HFFc6 (cell line): ENCODE results near the gene ZNF618. TPM values are rescaled to one million over a fixed set of nuclear protein-coding genes. Genes with fewer than 3 reads are reported as not detected.

ENCODE experiments used
- DNase-seq: peaks from one replicate; pipeline ENCODE4 v3.0.0-alpha.2; 2018
- H3K27ac Mint-ChIP-seq: 2 replicates; pipeline ENCODE4 v1.8.0; 2020; ENCODE audit warnings: mild to moderate bottlenecking, mixed read lengths
- H3K27me3 Mint-ChIP-seq: 2 replicates; pipeline ENCODE4 v1.8.0; 2021; ENCODE audit warnings: mild to moderate bottlenecking, moderate library complexity, mixed read lengths; ENCODE audit not compliant: insufficient read depth
- H3K36me3 Mint-ChIP-seq: 2 replicates; pipeline ENCODE4 v1.8.0; 2021; ENCODE audit warnings: low read depth, mixed read lengths
- H3K4me1 Mint-ChIP-seq: 2 replicates; pipeline ENCODE4 v1.8.0; 2020; ENCODE audit warnings: low read depth, mixed read lengths
- H3K4me3 Mint-ChIP-seq: 2 replicates; pipeline ENCODE4 v1.8.0; 2020; ENCODE audit warnings: mild to moderate bottlenecking, moderate library complexity, mixed read lengths
- H3K9me3 Mint-ChIP-seq: 2 replicates; pipeline ENCODE4 v1.8.0; 2020; ENCODE audit warnings: mild to moderate bottlenecking, mixed read lengths
- CTCF ChIP-seq: fragments of 200-600 bp; sonication (generic); IDR thresholded peaks from 2 replicates; pipeline ENCODE4 v1.5.0; 2021; ENCODE audit warnings: antibody characterized with exemption, mild to moderate bottlenecking
- total RNA-seq, 6 experiments: library from RNA; stranded (reverse); fragmentation: NEBNext Ultra II Directional; extraction: Animal tissue kit (Norgen Biotek cat#: 25700); gene quantifications; 2 replicates in 1 of 6; 3 replicates in 5 of 6; pipeline ENCODE4 v1.2.3, GENCODE V29; 2021

The ZNF618 gene
- total RNA-seq, 6 experiments from 2014 or later: 9.4 to 13.6 (median 11.5) TPM

GRCh38 chr9:114072184-114073140, 196.4 kb downstream of the ZNF618 start:
- no peak overlapping the region for H3K4me3 Mint-ChIP-seq
- H3K27ac Mint-ChIP-seq: no peak overlapping the region
- peaks cover 34% of the 10 kb centered on the region for H3K27me3 Mint-ChIP-seq
- no peak for TF ChIP-seq CTCF
- H3K36me3 Mint-ChIP-seq: no peaks in the 10 kb centered on the region
- no peaks in the 10 kb centered on the region for H3K9me3 Mint-ChIP-seq
- no peaks in the 10 kb centered on the region for H3K4me1 Mint-ChIP-seq
- DNase-seq: no peak

GRCh38 chr9:114075602-114076001, 199.5 kb downstream of the ZNF618 start:
- Mint-ChIP-seq H3K4me3 (no peak overlapping the region), H3K27ac (no peak overlapping the region)

GRCh38 chr9:114076237-114077161, 200.4 kb downstream of the ZNF618 start:
- no peak overlapping the region for H3K27ac Mint-ChIP-seq
- TF ChIP-seq CTCF: no peak
- H3K27me3 Mint-ChIP-seq: peaks cover 40% of the 10 kb centered on the region
- H3K4me3 Mint-ChIP-seq: no peak overlapping the region
- no peaks in the 10 kb centered on the region for H3K9me3 Mint-ChIP-seq
- H3K36me3 Mint-ChIP-seq: no peaks in the 10 kb centered on the region
- no peaks in the 10 kb centered on the region for H3K4me1 Mint-ChIP-seq
- DNase-seq: no peak

More at GRCh38 chr9:114075602-114076001, 199.5 kb downstream of the ZNF618 start:
- Mint-ChIP-seq H3K4me1 (no peaks in the 10 kb centered on the region), H3K9me3 (no peaks in the 10 kb centered on the region), H3K36me3 (no peaks in the 10 kb centered on the region), H3K27me3 (peaks cover 43% of the 10 kb centered on the region)
- TF ChIP-seq CTCF: no peak
- no peak for DNase-seq

GRCh38 chr9:114077162-114077837, 201.2 kb downstream of the ZNF618 start:
- no peak for TF ChIP-seq CTCF
- H3K4me1 Mint-ChIP-seq: no peaks in the 10 kb centered on the region
- no peaks in the 10 kb centered on the region for H3K36me3 Mint-ChIP-seq
- no peak overlapping the region for H3K4me3 Mint-ChIP-seq
- peaks cover 38% of the 10 kb centered on the region for H3K27me3 Mint-ChIP-seq
- DNase-seq: no peak
- no peak overlapping the region for H3K27ac Mint-ChIP-seq
- H3K9me3 Mint-ChIP-seq: no peaks in the 10 kb centered on the region
